GM21576 (cell line): Measurements from ENCODE around the gene GNMT.
"Not testable (repeated sequence)": the region's sequence is repeated elsewhere in the genome, so short reads cannot be mapped to it uniquely, and the experiment has no call there.

Source experiments
- ATAC-seq: cut with Tn5 transposase; IDR thresholded peaks from one replicate; pipeline ENCODE4 v1.9.1; 2021; ENCODE audit warnings: mild to moderate bottlenecking, moderate library complexity; ENCODE audit not compliant: unreplicated experiment

Gene GNMT

DNA sequence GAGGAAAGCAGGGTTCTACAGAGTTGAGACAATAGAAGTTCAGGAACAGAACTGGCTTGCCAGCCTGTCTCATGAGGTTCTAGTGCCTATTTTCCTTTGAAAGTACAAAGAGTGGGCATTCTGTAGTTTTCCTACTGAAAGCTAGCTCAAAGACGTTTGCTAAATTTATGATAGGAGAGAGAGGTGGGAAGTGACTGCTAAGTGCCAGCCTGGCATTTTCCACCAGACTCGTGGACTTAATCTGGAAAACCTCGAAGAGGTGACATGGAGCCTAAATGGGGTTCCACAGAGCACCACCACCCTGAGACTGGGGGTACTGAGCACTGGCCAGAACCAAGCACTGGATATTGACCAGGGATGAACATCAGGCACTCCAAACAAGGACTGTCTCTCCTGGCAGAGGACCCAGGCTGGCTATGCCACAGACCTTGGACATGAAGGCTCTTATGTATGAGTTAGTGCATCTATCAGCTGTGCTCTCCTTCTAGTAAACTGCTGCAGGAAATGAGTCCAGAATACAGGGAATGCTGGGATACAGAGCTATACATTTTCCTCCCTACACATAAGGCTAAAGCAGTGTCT, 11.3 kb downstream of the GNMT start:
- no peak for ATAC-seq

DNA sequence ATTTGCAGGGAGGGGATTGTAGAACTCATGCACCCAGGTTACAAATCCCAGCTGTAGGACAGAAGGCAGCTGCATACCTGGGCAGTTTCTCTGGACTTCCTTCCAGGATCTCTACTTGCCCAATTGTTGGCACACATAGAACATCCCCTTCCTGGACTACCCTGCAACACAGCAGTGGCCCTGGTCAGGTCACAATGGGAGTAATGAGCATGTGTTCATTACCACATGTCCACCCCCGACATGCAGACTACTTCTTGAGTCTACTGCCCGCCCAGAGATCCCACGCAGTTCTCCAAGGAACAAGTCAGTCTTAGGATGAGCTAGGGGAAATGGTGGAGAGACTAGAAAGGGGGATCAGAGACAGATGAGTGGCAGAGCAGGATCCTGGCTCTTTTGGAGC, 13.4 kb downstream of the GNMT start:
- no peak for ATAC-seq

DNA sequence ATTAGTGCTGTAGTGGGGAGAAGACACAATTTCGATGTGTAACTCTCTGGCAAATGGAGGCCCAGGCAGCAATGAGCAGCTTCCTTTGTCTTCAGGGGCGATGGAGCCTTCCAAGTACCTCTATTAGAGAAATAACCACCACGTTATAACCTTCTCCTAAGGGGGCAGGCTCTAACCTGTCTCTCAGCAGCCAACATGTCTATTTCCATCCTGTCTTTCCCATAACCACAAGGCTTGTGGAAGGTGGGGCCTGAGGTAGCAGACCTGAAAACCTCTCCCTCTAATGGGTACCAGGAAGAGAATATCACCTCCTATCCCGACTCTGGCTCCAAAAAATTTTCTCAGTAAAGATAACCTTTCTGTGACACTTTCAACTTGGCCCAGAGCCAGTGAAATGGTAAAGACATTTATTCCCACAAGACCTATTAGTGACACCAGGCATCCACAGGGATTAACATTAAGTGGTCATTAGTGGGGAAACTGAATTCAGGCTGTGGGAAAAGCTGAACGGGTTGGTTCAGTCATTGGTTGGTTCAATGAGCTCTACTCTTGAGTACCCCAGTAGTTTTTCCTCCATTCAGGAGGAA, 14.5 kb downstream of the GNMT start:
- ATAC-seq = no peak

DNA sequence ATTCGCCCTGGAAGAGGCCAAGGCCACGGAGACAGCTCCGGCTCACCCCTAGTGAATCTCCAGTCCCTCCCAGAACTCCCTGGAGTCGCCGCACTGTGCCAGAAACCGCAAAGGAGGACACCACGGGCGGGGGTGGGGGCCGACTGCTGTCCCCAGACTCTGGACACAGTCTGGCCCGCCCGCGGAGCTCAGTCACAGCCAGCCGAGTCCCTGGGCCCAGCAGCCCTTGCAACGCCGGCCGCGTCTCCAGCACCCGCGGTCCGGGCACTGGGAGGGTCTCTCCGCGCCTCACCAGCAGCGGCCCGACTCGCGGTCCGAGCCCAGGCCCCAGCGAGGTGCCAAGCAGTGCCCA, 17.9 kb downstream of the GNMT start:
- no peak for ATAC-seq

DNA sequence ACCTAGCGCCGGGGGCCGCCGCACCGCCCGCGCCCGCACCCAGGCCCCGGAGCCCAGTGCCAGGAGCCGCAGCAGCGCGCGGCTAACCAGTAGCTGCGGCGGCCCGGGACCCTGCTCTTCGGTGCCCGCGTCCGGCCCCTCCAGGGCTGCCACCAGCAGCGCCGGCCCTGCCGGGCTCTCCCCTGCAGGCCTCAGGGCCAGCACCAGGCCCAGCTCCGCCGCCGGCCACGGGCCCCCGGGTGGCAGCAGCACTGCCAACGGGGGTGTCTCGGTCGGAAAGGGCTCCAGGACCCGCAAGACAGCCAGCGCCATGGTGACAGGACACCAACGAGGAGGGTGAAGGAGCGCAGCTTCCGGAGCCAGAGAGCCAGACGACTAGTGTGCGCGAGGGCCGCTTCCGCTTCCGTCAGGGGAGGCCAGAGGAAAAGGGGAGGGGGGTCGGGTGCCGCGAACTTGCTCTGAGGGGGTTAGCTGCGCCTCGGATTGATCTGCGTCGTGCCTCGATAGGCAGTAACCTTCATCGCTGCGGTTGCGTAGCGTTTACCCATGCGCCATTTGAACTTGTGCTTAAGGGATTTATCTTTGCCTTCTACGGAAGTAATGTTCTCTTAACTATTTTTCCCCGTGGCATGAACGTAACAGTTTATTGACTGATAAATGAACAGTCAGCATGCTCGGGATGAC, 18.4 kb downstream of the GNMT start, which contains the start of gene PEX6:
TSS of gene PEX6 (minus strand) at position 343 of the 684 bp plus-strand sequence. CDS start at position 312, 31 bp downstream.
- peak; percentile 88 for ATAC-seq

GRCh38 chr6:42979523-42980177, 19.1 kb downstream of the GNMT start:
- no peak for ATAC-seq

DNA sequence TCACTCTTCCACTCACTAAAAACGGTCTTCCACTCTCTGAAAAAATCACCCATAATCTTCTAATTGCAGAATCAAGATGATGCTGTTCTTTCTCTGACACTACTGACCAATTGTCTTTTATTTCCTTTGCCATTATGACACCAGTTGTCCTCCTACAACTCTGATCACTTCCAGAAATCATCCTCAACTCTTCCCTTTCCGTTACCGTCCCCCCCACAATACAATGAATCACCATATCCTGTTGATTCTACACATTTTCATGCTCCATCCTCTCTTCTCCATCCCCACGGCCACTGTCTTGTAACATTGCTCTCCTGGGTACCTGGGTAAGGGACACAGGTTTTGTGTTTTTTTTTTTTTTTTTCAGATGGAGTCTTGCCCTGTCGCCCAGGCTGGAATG, 21.3 kb downstream of the GNMT start:
- no peak for ATAC-seq

DNA sequence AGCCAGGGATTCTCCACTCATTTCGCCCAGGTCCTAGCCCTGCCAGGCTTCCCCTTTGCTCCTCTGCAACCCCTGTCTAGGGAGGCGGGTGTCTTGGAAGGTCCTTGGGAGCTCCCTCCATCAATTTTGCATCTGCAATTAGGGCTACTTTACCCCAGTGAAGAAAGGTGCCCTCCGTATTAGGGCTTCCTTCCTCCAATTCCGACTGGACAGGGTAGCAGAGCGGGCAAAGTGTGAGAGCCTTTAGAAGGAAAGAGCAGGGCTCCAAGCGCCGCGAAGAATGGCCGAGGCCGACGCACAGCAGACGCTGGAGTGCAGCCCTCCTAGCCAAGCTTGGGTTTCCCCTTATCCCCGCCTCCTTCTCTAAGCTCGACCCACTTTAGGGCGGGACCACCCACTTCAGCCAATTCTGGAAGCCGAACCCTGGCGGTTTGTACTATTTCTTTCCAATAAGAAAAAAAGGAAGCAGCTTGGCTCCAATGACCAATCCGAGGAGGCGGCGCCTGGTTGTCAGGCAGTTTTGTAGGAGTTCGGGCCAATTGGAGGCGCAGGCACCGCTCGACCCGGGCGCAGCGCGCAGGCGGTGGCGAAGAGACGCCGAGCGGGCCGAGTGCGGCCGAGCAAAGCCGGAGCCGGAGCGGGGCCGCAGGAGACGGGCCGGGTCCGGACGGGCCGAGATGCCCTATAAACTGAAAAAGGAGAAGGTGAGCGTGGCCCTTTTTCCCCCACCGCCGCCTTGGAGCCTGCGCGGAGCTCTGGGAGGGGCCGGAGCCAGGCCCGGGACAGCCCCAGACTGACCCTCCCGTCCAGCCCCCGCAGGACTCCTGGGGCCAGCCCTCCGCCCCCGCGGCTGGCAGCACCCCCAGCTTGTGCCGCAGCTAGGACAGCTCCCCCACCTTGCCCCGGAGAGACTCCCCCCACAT, 23.7 kb downstream of the GNMT start, which contains the start of gene PPP2R5D:
TSS of gene PPP2R5D (plus strand) at position 570 of the 923 bp plus-strand sequence. CDS start at position 678, 108 bp downstream.
- peak; percentile 91 for ATAC-seq

- no peak for ATAC-seq
Observed at GRCh38 chr6:42984924-42985475, 24.4 kb downstream of the GNMT start.

DNA sequence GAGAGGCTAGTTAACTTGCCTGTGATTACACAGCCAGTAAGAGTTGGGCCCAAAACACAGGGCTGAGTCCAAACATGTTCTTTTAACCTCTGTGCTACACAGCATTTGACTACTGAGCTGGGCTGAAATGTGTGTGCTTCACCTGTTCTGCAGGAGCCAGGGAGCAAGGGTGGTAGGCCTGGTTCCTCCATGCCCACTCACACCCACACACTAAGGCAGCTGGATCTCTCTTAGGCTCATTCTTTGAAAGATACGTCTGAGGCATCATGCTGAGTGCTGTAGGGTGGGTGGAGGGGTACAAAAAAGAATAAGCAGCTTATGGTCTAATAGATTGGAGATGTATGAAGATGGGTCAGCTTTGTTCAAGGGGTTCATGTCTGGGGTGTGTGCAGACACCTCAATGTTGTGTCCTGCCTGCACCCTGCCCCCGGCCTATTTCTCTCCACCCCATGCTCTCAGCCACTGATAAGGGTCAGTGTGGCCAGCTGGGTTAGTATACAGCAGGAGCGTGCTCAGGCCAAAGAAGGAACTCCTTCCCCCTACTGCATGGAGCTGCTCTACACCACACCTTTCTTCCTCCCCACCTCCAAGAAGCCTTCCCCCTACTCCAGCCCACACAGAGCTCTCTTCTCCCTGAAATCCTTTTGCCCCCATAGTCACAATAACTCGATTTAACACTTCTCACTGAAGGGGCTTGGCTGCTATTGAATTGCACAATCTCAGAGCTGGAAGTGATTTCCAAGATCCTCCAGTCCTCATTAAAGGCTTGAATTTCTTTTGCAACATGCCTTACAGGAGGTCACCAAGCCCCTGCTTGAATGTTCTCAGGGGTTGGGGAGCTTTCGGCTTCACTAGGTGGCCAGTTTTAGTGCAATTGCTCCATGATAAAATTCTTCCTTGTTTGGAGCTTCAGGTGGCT, 27.2 kb downstream of the GNMT start:
- no peak for ATAC-seq

DNA sequence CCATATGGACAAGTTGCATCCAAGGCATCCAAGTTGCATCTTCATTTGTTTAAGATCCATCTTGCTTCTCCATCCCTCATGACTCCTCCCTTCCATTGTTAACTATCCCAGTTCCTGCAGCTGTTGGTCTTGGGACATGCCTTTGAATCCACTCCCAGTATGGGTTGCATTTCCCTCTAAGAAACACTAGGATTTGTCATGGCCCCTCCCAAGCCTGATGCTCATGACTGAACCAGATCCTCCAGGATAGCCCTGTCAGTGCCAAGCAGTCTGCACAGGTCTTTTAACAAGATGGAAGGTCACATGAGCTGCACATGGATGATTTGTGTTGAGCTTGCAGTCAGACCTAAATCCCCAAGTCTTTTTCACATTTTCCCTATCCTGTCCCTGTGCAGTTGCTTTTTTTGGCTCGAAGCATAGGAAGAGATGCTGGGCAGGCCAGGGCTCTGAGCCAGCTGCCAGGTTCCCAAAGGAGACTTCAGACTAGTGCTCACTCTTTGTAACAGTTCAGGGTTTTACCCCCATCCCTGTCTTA, 28.0 kb downstream of the GNMT start:
- no peak for ATAC-seq

DNA sequence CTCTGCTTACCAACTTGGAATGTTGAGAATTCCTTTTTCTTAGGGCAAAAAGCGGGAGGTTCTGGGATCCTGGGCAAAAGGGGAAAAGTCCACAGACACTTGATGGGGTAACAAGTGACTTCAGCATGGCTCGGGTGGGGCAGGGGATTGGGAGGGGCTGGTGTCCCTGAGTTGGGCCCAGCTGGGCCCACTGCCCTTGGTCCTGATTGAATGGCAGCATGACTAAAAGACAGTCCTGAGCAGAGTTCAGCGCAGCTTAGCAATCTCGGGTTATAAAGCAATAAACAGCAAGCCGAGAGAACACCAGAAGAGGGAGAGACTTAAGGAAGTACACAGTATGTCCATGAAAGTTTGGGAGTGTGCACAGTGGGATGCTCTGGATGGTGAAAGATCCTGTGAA, 29.4 kb downstream of the GNMT start:
- ATAC-seq = no peak

DNA sequence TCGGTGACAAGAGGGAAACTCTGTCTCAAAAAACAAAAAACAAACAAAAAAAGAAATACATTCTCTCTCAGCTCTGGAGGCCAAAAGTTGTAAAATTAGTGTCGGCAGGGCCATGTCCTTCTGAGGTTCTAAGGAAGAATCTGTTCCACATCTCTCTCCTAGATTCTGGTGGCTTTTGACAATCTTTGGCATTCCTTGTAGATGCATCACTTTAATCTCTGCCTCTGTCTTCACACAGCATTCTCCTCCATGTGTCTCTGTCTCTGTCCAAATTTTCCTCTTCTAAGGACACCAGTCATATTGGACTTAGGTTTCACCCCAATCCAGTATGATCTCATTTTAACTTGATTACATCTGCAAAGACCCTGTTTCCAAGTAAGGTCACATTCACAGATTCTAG, 32.9 kb downstream of the GNMT start:
- no peak for ATAC-seq

DNA sequence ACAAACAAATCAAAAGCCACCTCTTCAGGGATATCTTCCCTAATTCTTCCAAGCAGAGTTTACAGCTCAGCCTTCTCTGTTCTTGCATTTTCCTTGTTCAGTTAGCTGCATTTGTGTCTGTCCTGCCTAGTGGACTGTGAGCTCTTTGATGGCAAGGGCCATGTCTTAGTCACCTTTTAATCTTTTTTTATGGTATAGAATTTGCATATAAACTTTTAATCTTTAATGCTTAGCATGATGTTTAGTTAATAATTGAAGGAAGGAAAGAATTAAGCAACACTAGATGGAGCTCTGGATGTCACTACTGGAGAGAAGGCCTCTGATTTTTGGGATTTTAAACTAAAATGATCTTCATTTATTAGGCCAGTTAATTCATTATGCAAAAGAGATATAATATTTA, 36.0 kb downstream of the GNMT start:
- no peak for ATAC-seq

DNA sequence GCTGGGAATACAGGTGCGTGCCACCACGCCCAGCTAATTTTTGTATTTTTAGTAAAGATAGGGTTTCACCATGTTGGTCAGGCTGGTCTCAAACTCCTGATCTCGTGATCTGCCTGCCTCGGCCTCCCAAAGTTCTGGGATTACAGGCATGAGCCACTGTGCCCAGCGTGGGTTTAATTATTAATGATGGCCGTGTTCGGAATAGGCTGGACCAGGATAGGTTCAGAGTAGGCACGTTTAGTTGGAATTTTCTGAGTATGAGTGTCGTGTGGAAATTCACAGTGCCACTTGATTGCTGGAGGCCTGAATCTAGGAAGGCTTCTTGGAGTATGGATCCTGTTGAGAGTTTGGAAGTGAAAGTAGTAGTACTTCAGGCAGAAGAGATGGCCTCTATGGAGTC, 37.7 kb downstream of the GNMT start:
- ATAC-seq = not testable (repeated sequence)

- ATAC-seq = no peak
Observed at GRCh38 chr6:43001843-43002242, 41.3 kb downstream of the GNMT start.

- ATAC-seq = no peak
Observed at GRCh38 chr6:43005844-43006243, 45.3 kb downstream of the GNMT start.

GRCh38 chr6:43006251-43006650, 45.7 kb downstream of the GNMT start:
- ATAC-seq = no peak

DNA sequence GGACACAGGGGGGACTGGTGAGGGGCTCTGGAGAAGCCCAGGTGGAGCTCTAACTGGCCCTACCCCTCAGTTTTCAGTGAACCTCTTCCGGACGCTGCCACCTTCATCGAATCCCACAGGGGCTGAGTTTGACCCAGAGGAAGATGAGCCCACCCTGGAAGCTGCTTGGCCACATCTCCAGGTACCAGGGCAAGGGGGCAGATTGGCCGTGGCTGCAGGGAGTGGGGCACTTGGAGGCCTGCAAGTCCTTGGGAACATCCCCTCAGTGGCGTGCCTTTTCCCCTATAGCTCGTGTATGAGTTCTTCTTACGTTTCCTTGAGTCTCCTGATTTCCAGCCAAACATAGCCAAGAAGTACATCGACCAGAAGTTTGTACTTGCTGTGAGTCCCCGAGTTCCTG, 46.6 kb downstream of the GNMT start:
- no peak for ATAC-seq
